ENCODE measurements around the gene TRIM64C.
"Not testable (repeated sequence)": the region's sequence is repeated elsewhere in the genome, so short reads cannot be mapped to it uniquely, and the experiment has no call there.

The TRIM64C gene, protein sequence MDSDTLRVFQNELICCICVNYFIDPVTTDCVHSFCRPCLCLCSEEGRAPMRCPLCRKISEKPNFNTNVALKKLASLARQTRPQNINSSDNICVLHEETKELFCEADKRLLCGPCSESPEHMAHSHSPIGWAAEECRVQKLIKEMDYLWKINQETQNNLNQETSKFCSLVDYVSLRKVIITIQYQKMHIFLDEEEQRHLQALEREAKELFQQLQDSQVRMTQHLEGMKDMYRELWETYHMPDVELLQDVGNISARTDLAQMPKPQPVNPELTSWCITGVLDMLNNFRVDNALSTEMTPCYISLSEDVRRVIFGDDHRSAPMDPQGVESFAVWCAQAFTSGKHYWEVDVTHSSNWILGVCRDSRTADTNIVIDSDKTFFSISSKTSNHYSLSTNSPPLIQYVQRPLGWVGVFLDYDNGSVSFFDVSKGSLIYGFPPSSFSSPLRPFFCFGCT

DNA sequence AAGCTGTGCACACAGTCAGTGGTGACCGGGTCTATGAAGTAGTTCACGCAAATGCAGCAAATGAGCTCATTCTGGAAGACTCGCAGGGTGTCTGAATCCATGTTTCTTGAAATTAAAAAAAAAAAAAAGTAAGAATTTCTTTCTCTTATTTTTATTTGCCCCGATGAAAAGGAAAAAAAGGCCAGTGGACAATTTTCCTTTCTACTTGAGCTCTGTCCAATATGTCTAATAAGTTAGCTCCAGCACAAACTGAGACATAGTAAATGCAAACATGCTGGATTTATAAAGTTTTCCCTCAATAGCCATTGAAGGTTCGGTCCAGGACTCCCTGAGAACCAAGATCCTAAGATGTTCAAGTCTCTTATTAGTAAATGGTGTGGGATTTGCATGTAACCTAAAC lies at the start of gene TRIM64C:
Gene TRIM64C (minus strand): TSS at position 101 of the 400 bp plus-strand sequence. CDS start 0 bp downstream, at position 101.
- DNase-seq (ENCODE audit: low read depth); H3K4me3 ChIP-seq (ENCODE audit: low read depth, low read length): not testable (repeated sequence)

DNA sequence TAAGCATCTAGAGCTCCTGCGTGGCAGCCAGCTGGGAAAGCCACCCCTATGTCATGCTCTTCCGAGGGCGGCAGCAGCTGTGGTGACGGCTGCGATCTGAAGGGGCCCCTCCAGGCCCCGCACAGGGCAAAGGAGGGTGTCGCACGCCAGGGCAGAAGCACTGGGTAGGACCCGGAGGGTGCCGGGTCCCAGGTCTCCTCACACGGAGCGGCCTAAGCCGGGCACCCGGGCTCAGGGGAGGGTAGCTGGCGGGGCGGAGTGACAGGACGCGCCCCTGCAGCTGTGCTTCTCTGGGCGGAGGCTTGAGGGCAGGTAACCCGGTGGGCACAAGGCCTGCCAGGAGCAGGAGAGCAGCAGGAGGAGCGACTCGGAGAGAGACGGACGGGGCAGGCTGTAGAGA lies 43.4 kb upstream of the TRIM64C start:
- DNase-seq (ENCODE audit: low read depth); H3K4me3 ChIP-seq (ENCODE audit: low read depth, low read length): not testable (repeated sequence)

DNA sequence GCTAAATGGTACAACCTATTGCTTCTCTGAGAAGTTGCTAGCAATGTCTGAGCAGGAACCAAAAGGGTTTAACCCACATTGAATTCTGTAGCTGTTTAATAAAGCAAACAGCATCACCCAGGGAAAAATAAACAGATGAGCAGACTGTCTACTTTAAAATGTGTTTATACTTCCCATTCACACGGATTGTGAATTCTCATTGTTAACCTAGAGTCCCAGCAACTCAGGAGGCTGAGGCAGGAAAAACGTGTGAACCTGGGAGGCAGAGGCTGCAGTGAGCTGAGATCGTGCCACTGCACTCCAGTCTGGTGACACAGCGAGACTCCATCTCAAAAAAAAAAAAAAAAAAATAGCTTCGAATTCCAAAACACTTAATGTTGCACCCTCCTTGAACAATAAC lies 11.0 kb upstream of the TRIM64C start:
- not testable (repeated sequence) for H3K4me3 ChIP-seq (ENCODE audit: low read depth, low read length); DNase-seq (ENCODE audit: low read depth)

GRCh38 chr11:49049821-49050220 lies 9.1 kb downstream of the TRIM64C start:
- not testable (repeated sequence) for DNase-seq (ENCODE audit: low read depth); H3K4me3 ChIP-seq (ENCODE audit: low read depth, low read length)

DNA sequence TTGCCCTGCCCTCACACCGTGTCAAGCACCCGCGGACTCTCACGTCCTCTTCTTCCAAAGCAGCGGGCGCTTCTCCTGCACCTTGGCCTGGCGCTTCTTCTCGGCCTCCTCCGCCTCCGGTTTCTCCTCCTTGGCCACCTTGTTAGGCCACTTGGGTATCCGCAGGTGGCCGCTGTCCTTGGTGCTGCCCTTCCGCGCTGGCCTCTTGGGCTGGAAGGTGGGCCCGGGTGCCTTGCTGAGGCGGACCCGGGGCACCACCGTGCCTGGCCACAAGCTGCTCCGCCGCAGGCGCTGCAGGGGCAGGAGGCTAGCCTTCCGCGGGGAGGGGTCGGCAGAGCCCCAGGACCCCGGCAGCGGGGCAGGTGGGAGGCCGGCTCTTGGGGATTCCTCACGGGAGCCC lies 10.7 kb downstream of the TRIM64C start:
- not testable (repeated sequence) for H3K4me3 ChIP-seq (ENCODE audit: low read depth, low read length); DNase-seq (ENCODE audit: low read depth)

- H3K4me3 ChIP-seq (ENCODE audit: low read depth, low read length); DNase-seq (ENCODE audit: low read depth): not testable (repeated sequence)
These were observed 30.4 kb downstream of the TRIM64C start, which contains the start of gene TRIM49B for GRCh38 chr11:49028523-49028922. Gene TRIM49B (plus strand): TSS chr11:49028823. CDS start chr11:49031600, 2,777 bp downstream.
